ENCODE results near the gene RHOXF2. TPM values are rescaled to one million over a fixed set of nuclear protein-coding genes. Genes with fewer than 3 reads are reported as not detected.
"Not testable (repeated sequence)": the region's sequence is repeated elsewhere in the genome, so short reads cannot be mapped to it uniquely, and the experiment has no call there.

Gene RHOXF2
- not detected for total RNA-seq

DNA sequence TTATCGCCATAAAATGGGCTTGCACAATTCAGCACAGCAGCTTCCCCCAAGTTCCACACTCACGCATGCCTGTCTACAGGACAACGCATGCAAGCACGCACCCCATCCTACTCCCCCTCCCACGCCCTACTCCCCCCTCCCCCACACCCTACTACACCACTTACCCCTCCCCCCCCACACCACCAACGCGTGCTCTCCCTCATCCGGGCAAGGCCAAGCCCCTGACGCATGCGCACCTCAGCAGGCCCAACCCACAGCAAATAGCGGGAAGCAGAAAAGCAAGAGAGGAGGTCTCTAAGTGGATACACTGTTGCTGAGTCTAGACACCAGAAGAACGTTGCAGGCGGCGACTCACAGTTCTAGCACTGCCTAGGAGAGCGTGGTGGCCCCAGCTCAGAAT is at the start of gene RHOXF2:
Gene RHOXF2, plus strand, starts transcription at position 301 of the 400 bp plus-strand sequence. CDS start 138 bp downstream, outside the sequence.
- H3K4me3 ChIP-seq; H3K36me3 ChIP-seq; ATAC-seq; H3K27ac ChIP-seq; H3K27me3 ChIP-seq; in situ Hi-C loops (cut with MboI; ENCODE audit: low sequenced_read_pairs in 4 of 4); DNase-seq; H3K9me3 ChIP-seq; intact Hi-C loops (cut with DNase I; ENCODE audit: low total_unique reads); H3K4me1 ChIP-seq: not testable (repeated sequence)

GRCh38 chrX:120109378-120109777 is 49.0 kb upstream of the RHOXF2 start:
- in situ Hi-C loops (cut with MboI; ENCODE audit: low sequenced_read_pairs in 4 of 4): no loop called here
- H3K27me3 ChIP-seq: no peaks in the 10 kb centered on the region
- no peaks in the 10 kb centered on the region for H3K4me1 ChIP-seq
- no peak overlapping the region for H3K4me3 ChIP-seq
- H3K27ac ChIP-seq: no peak overlapping the region
- no peaks in the 10 kb centered on the region for H3K36me3 ChIP-seq
- H3K9me3 ChIP-seq: no peaks in the 10 kb centered on the region
- intact Hi-C loops (cut with DNase I; ENCODE audit: low total_unique reads): no loop called here
- DNase-seq: no peak
- no peak for ATAC-seq
- TF ChIP-seq CTCF (IDR thresholded peaks at IDR 0.05 in 4 of 5, conservative IDR thresholded peaks at IDR 0.05 in 1 of 5) (no peak), POLR2A (IDR thresholded peaks at IDR 0.05) (no peak)

GRCh38 chrX:120111611-120112010 is 46.8 kb upstream of the RHOXF2 start:
- TF ChIP-seq CTCF (IDR thresholded peaks at IDR 0.05 in 4 of 5, conservative IDR thresholded peaks at IDR 0.05 in 1 of 5): no peak
- no peak for TF ChIP-seq POLR2A (IDR thresholded peaks at IDR 0.05)
- ATAC-seq: no peak
- in situ Hi-C loops (cut with MboI; ENCODE audit: low sequenced_read_pairs in 4 of 4) (no loop called here), intact Hi-C loops (cut with DNase I; ENCODE audit: low total_unique reads) (no loop called here)
- Histone ChIP-seq H3K4me1 (no peaks in the 10 kb centered on the region), H3K27me3 (no peaks in the 10 kb centered on the region), H3K9me3 (no peaks in the 10 kb centered on the region), H3K36me3 (no peaks in the 10 kb centered on the region), H3K27ac (no peak overlapping the region), H3K4me3 (no peak overlapping the region)
- no peak for DNase-seq

- H3K36me3 ChIP-seq: no peaks in the 10 kb centered on the region
- H3K4me1 ChIP-seq: no peaks in the 10 kb centered on the region
- no peak within 1 kb of the TSS for H3K27ac ChIP-seq
- no peaks in the 10 kb centered on the region for H3K27me3 ChIP-seq
- ATAC-seq (no peak), DNase-seq (no peak)
- H3K9me3 ChIP-seq: no peaks in the 10 kb centered on the region
- in situ Hi-C loops (cut with MboI; ENCODE audit: low sequenced_read_pairs in 4 of 4) (no loop called here), intact Hi-C loops (cut with DNase I; ENCODE audit: low total_unique reads) (no loop called here)
- H3K4me3 ChIP-seq: no peak within 1 kb of the TSS
- no peak for TF ChIP-seq CTCF (IDR thresholded peaks at IDR 0.05 in 4 of 5, conservative IDR thresholded peaks at IDR 0.05 in 1 of 5)
- TF ChIP-seq POLR2A (IDR thresholded peaks at IDR 0.05): no peak
Measured at GRCh38 chrX:120115438-120115963, 42.9 kb upstream of the RHOXF2 start, which contains the start of gene RHOXF1. Gene RHOXF1 (minus strand): TSS chrX:120115913. CDS start chrX:120115862, 51 bp downstream.

DNA sequence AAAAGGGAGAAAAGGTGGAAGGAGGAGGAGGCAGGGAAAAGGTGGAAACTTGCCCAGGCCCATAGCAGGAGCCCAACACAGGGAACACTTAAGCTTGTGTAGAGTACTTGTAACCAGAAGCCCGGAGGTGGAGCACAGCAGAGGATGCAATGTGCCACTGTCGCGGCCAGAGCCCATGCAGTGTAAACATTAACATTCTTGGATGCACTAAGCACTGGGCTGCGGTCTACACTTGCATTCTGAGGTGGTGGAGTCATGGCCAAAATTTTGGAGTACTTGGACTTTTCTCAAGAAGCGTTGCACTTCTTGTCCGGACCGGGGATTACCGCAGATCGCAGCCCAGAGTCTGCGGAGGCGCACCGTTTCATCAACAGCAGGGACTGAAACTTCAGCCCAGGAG is 38.2 kb upstream of the RHOXF2 start:
- TF ChIP-seq POLR2A (IDR thresholded peaks at IDR 0.05): no peak
- TF ChIP-seq CTCF (IDR thresholded peaks at IDR 0.05 in 4 of 5, conservative IDR thresholded peaks at IDR 0.05 in 1 of 5): no peak
- DNase-seq (peak in 1 of 2 donors; percentile 13), ATAC-seq (no peak)
- intact Hi-C loops (cut with DNase I; ENCODE audit: low total_unique reads) (no loop called here), in situ Hi-C loops (cut with MboI; ENCODE audit: low sequenced_read_pairs in 4 of 4) (no loop called here)
- Histone ChIP-seq H3K4me3 (no peak overlapping the region), H3K9me3 (no peaks in the 10 kb centered on the region), H3K27me3 (no peaks in the 10 kb centered on the region), H3K27ac (no peak overlapping the region), H3K4me1 (no peaks in the 10 kb centered on the region), H3K36me3 (no peaks in the 10 kb centered on the region)
